HG03280 (cell line): ENCODE data around the gene TMEM69.
"Not testable (repeated sequence)": the region's sequence is repeated elsewhere in the genome, so short reads cannot be mapped to it uniquely, and the experiment has no call there.

Source experiments
- ATAC-seq: cut with Tn5 transposase; IDR thresholded peaks from one replicate; pipeline ENCODE4 v1.9.1; 2021; ENCODE audit warnings: mild to moderate bottlenecking, moderate library complexity; ENCODE audit not compliant: unreplicated experiment

Gene TMEM69

GRCh38 chr1:45677751-45678245 is 10.2 kb upstream of the TMEM69 start:
- ATAC-seq, result no peak

GRCh38 chr1:45678489-45678888 is 9.5 kb upstream of the TMEM69 start:
- no peak for ATAC-seq

GRCh38 chr1:45679123-45679522 is 8.9 kb upstream of the TMEM69 start:
- no peak for ATAC-seq

GRCh38 chr1:45682942-45683341 is 5.0 kb upstream of the TMEM69 start:
- no peak for ATAC-seq

GRCh38 chr1:45684402-45684801 is 3.6 kb upstream of the TMEM69 start:
- ATAC-seq, result no peak

- no peak for ATAC-seq
Observed at GRCh38 chr1:45685308-45686014, 2.5 kb upstream of the TMEM69 start.

- ATAC-seq, result peak; percentile 3
Observed at GRCh38 chr1:45686015-45686287, 2.0 kb upstream of the TMEM69 start.

GRCh38 chr1:45686288-45687013 is 1.5 kb upstream of the TMEM69 start, which contains the start of gene GPBP1L1:
TSS of gene GPBP1L1 (minus strand) at chr1:45686533. CDS start at chr1:45659087, 27,446 bp downstream.
- ATAC-seq, result peak; percentile 54

- ATAC-seq, result peak; percentile 82
Observed at GRCh38 chr1:45687014-45687753, 797 bp upstream of the TMEM69 start.

GRCh38 chr1:45693811-45694210 is 5.8 kb downstream of the TMEM69 start:
- not testable (repeated sequence) for ATAC-seq

- no peak for ATAC-seq
Observed at GRCh38 chr1:45694823-45695222, 6.8 kb downstream of the TMEM69 start.

GRCh38 chr1:45704637-45705036 is 16.7 kb downstream of the TMEM69 start:
- ATAC-seq, result no peak

GRCh38 chr1:45713711-45714110 is 25.7 kb downstream of the TMEM69 start:
- ATAC-seq, result no peak

GRCh38 chr1:45716700-45717099 is 28.7 kb downstream of the TMEM69 start:
- ATAC-seq, result no peak

GRCh38 chr1:45717386-45717785 is 29.4 kb downstream of the TMEM69 start:
- not testable (repeated sequence) for ATAC-seq

- ATAC-seq, result no peak
Observed at GRCh38 chr1:45718289-45718688, 30.3 kb downstream of the TMEM69 start.

GRCh38 chr1:45721207-45721606 is 33.2 kb downstream of the TMEM69 start:
- ATAC-seq, result no peak

- ATAC-seq, result no peak
Observed at GRCh38 chr1:45722809-45723208, 34.8 kb downstream of the TMEM69 start.

- no peak for ATAC-seq
Observed at GRCh38 chr1:45723248-45723930, 35.4 kb downstream of the TMEM69 start.

GRCh38 chr1:45726007-45726406 is 38.0 kb downstream of the TMEM69 start:
- not testable (repeated sequence) for ATAC-seq
